ENCODE measurements around the gene LDLRAD4.
"Not testable (repeated sequence)": the region's sequence is repeated elsewhere in the genome, so short reads cannot be mapped to it uniquely, and the experiment has no call there.

The LDLRAD4 gene

GRCh38 chr18:13480571-13481255 lies 262.2 kb downstream of the LDLRAD4 start:
- H3K4me3 ChIP-seq (ENCODE audit: low read depth, low read length), result no peak overlapping the region
- DNase-seq (ENCODE audit: low read depth), result no peak

- no peak for DNase-seq (ENCODE audit: low read depth)
- no peak overlapping the region for H3K4me3 ChIP-seq (ENCODE audit: low read depth, low read length)
These were observed 262.8 kb downstream of the LDLRAD4 start for GRCh38 chr18:13481331-13481730.

DNA sequence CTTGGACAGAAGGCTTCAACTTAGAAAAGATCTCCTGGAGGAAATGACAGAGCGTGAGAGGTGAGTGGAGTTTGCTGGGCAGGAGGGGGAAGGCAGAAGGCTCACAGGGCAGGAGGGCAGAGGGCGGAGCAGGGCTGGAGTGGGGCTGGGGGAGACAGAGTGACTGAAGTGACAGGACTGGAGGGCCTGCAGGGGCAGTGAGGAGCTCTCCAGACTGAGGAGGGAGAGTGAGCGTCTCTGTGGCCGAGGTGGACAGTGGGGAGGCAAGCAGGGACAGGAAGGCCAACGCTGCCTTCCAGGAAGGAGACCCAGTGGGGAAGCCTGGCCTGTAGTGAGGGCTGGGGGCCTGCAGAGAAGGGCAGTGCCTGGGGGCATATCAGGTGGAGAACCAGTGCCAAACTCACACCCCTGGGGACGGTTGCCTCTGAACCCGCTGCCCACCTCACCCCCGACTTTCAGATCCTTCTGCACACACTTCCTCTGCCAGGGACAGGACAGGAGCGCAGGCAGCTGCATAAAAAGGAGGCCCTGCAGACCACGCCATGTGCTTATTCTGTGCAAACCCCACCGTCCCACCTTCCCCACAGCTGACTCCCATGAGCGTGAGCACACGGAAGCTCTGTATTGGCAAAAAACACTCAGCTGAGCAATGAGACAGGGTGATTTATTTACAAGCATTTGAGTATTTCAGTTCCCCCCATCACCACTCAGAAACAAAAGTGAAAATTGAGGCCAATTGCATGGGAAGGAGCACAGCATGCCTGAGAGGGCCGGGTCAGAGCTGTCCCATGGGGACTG lies 263.5 kb downstream of the LDLRAD4 start:
- no peak overlapping the region for H3K4me3 ChIP-seq (ENCODE audit: low read depth, low read length)
- no peak for DNase-seq (ENCODE audit: low read depth)

GRCh38 chr18:13482618-13482945 lies 264.0 kb downstream of the LDLRAD4 start:
- no peak for DNase-seq (ENCODE audit: low read depth)
- H3K4me3 ChIP-seq (ENCODE audit: low read depth, low read length), result no peak overlapping the region

DNA sequence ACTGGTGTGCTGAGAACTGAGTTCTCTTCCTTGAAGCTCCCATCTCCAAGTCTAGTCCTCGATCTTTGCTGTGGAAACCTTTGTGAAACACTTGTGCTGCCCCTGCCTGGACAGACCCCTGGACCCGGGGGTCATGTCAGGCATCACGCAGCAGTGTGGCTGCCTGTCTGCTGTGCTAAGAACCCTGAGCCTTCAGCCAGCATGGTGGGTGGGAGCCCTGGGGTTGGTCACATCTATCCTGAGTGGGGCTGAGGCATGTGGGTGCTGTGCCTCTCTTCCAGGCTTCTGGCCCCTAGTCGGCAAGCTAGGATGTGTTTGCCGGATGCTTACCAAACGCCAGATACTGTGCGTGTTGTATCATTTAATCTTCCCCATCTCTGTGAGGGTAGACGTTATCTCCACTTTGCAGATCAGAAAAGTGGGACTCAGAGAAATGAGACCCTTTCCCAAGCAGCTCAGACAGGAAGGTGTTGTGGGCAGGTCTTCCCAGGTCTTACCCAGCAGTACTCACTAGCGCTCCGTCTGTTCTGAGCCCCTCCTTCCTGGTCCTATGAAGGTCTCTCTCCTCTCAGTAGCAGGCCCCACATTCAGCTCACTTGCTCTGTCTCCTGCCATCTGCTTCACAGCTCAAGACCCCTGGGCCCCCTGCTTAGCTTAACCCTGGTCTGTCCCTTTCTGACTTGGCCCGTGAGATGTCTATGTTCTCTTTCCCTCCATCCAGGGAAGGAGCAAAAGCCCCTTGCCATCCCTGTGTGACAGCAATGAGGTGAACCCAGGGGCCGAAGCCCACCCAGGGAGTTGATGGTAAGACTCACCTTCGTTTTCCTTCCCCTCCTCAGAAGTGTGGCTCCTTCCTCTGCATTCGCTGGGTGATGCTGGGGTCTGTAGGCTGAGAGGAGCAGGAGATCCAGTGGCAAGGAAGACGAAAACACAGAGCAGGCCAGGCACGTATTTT lies 265.0 kb downstream of the LDLRAD4 start:
- no peak overlapping the region for H3K4me3 ChIP-seq (ENCODE audit: low read depth, low read length)
- DNase-seq (ENCODE audit: low read depth), result no peak

DNA sequence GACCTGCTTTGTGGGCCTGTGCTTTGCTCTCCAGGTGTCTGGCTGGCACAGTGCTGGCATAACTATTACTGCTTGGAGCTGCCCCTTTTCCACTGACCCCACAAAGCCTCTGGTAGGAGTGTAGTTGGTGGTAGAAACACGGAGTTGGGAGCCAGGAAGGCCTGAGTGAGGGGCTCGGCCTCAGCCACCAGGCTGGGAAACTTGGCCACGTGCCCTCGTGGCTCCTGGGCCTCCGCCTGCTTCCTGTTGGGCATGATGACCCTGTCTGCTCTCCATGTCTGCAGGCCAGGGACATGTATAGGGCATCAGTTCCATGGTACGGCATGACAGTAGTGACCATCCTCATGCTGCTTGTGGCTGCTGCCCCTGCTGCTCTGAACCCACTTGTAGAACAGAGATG lies 266.6 kb downstream of the LDLRAD4 start:
- H3K4me3 ChIP-seq (ENCODE audit: low read depth, low read length), result no peak overlapping the region
- no peak for DNase-seq (ENCODE audit: low read depth)

- H3K4me3 ChIP-seq (ENCODE audit: low read depth, low read length), result no peak overlapping the region
- DNase-seq (ENCODE audit: low read depth), result no peak
These were observed 267.0 kb downstream of the LDLRAD4 start for GRCh38 chr18:13485604-13486003.

- no peak overlapping the region for H3K4me3 ChIP-seq (ENCODE audit: low read depth, low read length)
These were observed 267.7 kb downstream of the LDLRAD4 start for GRCh38 chr18:13486284-13486683.

DNA sequence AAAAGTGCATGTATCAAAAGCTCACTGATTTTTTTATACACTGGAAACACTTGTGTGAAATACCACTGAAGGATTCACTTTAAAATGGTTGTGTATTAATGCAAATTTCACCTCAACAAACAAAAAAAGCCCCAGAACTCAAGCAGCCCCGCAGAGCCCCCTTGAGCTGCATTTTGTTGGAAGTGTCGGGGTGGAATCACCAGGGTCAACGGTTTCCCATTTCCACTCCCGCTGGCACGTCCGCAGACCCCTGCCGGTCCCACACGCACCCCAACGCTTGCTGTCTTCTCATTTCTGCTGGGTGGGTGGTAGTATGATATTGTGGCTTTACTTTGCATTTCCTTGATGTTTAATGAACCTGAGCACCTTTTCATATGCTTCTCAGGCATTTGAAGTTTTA lies 268.1 kb downstream of the LDLRAD4 start:
- H3K4me3 ChIP-seq (ENCODE audit: low read depth, low read length), result no peak overlapping the region
- no peak for DNase-seq (ENCODE audit: low read depth)

More at GRCh38 chr18:13486284-13486683, 267.7 kb downstream of the LDLRAD4 start:
- no peak for DNase-seq (ENCODE audit: low read depth)

- DNase-seq (ENCODE audit: low read depth), result no peak
- no peak overlapping the region for H3K4me3 ChIP-seq (ENCODE audit: low read depth, low read length)
These were observed 268.7 kb downstream of the LDLRAD4 start for GRCh38 chr18:13487237-13487636.

- no peak overlapping the region for H3K4me3 ChIP-seq (ENCODE audit: low read depth, low read length)
- no peak for DNase-seq (ENCODE audit: low read depth)
These were observed 269.8 kb downstream of the LDLRAD4 start for GRCh38 chr18:13488281-13488929.

- not testable (repeated sequence) for DNase-seq (ENCODE audit: low read depth)
These were observed 270.7 kb downstream of the LDLRAD4 start for GRCh38 chr18:13489303-13489702.

GRCh38 chr18:13491138-13491537 lies 272.6 kb downstream of the LDLRAD4 start:
- H3K4me3 ChIP-seq (ENCODE audit: low read depth, low read length), result no peak overlapping the region
- no peak for DNase-seq (ENCODE audit: low read depth)

More at GRCh38 chr18:13489303-13489702, 270.7 kb downstream of the LDLRAD4 start:
- H3K4me3 ChIP-seq (ENCODE audit: low read depth, low read length), result not testable (repeated sequence)

DNA sequence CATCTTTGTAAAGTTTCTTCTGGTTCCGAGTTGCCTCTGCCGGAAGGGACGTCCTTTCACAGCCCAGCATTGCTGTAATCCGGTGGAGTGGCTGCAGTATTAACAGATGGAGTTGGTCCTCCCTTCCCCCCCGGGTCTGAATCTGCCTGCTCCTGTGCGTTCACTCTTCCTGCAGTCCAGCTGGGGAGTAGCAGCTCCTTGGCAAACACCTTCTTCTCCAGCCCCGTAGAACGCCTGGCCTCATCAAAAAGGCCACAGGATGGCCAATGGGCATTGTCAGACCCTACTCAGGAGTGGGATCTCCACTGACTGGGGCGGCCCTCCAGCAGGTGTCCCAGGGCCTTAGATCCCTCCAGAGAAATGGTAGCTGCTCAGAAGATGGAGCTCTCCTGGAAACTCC lies 273.8 kb downstream of the LDLRAD4 start:
- H3K4me3 ChIP-seq (ENCODE audit: low read depth, low read length), result no peak overlapping the region
- DNase-seq (ENCODE audit: low read depth), result no peak

- no peak for DNase-seq (ENCODE audit: low read depth)
- H3K4me3 ChIP-seq (ENCODE audit: low read depth, low read length), result no peak overlapping the region
These were observed 274.5 kb downstream of the LDLRAD4 start for GRCh38 chr18:13493079-13493478.

GRCh38 chr18:13493725-13494124 lies 275.2 kb downstream of the LDLRAD4 start:
- H3K4me3 ChIP-seq (ENCODE audit: low read depth, low read length), result no peak overlapping the region
- DNase-seq (ENCODE audit: low read depth), result no peak

GRCh38 chr18:13494871-13495445 lies 276.4 kb downstream of the LDLRAD4 start:
- no peak overlapping the region for H3K4me3 ChIP-seq (ENCODE audit: low read depth, low read length)
- no peak for DNase-seq (ENCODE audit: low read depth)

- no peak overlapping the region for H3K4me3 ChIP-seq (ENCODE audit: low read depth, low read length)
- DNase-seq (ENCODE audit: low read depth), result no peak
These were observed 277.4 kb downstream of the LDLRAD4 start for GRCh38 chr18:13495961-13496360.

DNA sequence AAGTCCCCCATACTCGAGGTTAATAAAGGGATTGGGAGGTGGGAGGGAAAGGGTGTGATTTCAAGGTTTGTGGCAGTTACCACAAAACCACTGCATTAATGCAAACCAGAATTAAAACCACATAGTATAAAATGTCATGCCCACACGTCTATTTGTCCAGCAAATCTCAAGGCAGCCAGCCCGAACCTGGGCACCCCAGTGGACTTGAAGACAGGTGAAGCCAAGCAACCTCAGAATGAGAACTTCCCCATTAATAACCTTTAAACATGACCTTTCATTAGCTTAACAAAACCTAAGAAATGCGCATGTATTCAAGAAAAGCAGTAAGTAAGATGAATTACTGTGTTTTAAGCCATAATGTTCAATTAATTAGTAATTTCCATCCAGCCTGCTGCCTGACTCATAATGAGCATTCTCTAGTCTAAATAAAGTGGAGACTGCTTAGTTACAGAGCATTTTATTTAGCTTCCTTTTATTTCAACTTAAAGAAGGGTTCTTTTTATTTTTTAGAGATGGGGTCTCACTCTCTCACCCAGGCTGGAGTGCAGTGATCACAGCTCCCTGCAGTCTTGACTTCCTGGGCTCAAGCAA lies 278.2 kb downstream of the LDLRAD4 start:
- DNase-seq (ENCODE audit: low read depth), result no peak
- no peak overlapping the region for H3K4me3 ChIP-seq (ENCODE audit: low read depth, low read length)
